Gastroesophageal sphincter (tissue), 3 donors: ENCODE data around the gene EPHB2.

ENCODE experiments used
- POLR2A ChIP-seq, 2 donors: fragments of 450-650 bp; IDR thresholded peaks; one replicate each; pipeline ENCODE4 v1.6.1; 2017; ENCODE audit warnings: antibody characterized with exemption in 2 of 2, mild to moderate bottlenecking in 2 of 2, moderate library complexity in 1 of 2
- POLR2AphosphoS5 ChIP-seq: sonication (generic); formaldehyde crosslinking; IDR thresholded peaks from one replicate; pipeline ENCODE4 v1.6.1; 2017; ENCODE audit warnings: antibody characterized with exemption
- TF ChIP-seq, protein P1 (sequence below), 4 experiments: fragments of 200-600 bp in 2 of 4; fragments of 450-650 bp in 2 of 4; sonication (generic) in 1 of 4; IDR thresholded peaks; one replicate each; pipeline ENCODE4 v1.5.1; 2017 to 2019; ENCODE audit warnings: antibody characterized with exemption in 4 of 4, mild to moderate bottlenecking in 2 of 4, moderate library complexity in 2 of 4

DNA sequence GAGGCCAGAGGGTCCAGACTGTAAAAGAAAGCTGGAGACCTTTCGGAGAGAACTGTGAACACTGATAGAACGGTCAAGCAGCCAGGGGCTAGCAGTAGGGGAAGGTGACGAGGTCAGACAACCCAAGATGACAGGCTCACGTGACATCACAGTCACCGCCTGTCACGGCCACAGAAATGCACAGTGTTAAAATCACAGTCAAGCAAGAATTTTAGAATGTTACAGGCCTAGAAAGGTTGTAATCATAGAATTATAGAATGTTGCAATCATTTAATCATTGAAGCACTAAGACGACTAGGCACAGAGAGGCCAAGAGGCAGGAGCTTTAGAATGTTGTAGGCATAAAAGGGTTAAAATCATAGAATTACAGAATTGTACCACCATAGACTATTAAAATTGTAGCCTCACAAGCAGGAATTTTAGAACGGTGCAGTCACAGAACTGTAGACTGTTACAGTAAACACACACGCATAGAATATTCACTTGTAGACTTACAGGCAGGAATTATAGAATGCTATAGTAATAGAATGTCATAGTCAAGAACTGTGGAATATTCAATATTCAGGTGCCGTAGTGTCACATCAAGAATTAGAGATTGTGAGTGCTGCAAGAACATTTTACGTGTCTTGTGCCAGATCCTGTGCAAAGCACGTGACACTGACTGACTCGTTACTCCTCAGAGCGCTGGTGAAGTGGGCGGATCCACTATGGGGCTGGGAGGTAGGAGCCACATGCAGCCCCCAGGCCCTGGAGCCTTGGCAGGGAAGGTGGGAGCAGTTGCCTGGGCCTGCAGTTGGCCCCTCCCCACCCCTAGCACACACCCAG, 118.1 kb downstream of the EPHB2 start:
- TF ChIP-seq, protein P1, sequence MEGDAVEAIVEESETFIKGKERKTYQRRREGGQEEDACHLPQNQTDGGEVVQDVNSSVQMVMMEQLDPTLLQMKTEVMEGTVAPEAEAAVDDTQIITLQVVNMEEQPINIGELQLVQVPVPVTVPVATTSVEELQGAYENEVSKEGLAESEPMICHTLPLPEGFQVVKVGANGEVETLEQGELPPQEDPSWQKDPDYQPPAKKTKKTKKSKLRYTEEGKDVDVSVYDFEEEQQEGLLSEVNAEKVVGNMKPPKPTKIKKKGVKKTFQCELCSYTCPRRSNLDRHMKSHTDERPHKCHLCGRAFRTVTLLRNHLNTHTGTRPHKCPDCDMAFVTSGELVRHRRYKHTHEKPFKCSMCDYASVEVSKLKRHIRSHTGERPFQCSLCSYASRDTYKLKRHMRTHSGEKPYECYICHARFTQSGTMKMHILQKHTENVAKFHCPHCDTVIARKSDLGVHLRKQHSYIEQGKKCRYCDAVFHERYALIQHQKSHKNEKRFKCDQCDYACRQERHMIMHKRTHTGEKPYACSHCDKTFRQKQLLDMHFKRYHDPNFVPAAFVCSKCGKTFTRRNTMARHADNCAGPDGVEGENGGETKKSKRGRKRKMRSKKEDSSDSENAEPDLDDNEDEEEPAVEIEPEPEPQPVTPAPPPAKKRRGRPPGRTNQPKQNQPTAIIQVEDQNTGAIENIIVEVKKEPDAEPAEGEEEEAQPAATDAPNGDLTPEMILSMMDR (IDR thresholded peaks at IDR 0.05) = no peak
- no peak for TF ChIP-seq POLR2A (IDR thresholded peaks at IDR 0.05)
- no peak for TF ChIP-seq POLR2AphosphoS5
